ENCODE results near the gene TOP3A. TPM values are rescaled to one million over a fixed set of nuclear protein-coding genes. Genes with fewer than 3 reads are reported as not detected.

Gene TOP3A
- polyA plus RNA-seq, 1 donor (not counting 4 experiments of a cell fraction or from before 2014, with no cell fraction given) = 11.6 TPM

GRCh38 chr17:18270046-18270931 lies 44.5 kb downstream of the TOP3A start:
- Histone ChIP-seq H3K9me1 (ENCODE audit: control insufficient read depth, extremely low read depth, insufficient read depth, low read length) (no peaks in the 10 kb centered on the region), H3K79me2 (ENCODE audit: control insufficient read depth, insufficient read depth, low read length) (no peaks in the 10 kb centered on the region), H2AFZ (ENCODE audit: control insufficient read depth, low read length) (no peak overlapping the region), H4K20me1 (ENCODE audit: control insufficient read depth, extremely low read depth, insufficient read depth, low read length) (no peaks in the 10 kb centered on the region), H3K27me3 (ENCODE audit: control insufficient read depth, extremely low read depth, insufficient read depth, low read length) (no peaks in the 10 kb centered on the region), H3K4me3 (ENCODE audit: control insufficient read depth in 2 of 3, extremely low read depth in 1 of 3, insufficient read depth in 2 of 3, low read depth in 1 of 3, low read length in 3 of 3) (no peak overlapping the region), H3K9ac (ENCODE audit: control insufficient read depth, extremely low read depth, insufficient read depth, low read length) (no peak overlapping the region), H3K9me3 (ENCODE audit: control insufficient read depth, low read depth, low read length) (no peaks in the 10 kb centered on the region), H3K36me3 (ENCODE audit: control insufficient read depth in 2 of 2, extremely low read depth in 1 of 2, insufficient read depth in 2 of 2, low read length in 2 of 2) (peaks cover 10% of the 10 kb centered on the region in 2 experiments), H3K27ac (ENCODE audit: control insufficient read depth, insufficient read depth, low read length) (no peak overlapping the region), H3K4me2 (ENCODE audit: control insufficient read depth, extremely low read depth, insufficient read depth, low read depth, low read length) (no peak overlapping the region), H3K4me1 (ENCODE audit: control insufficient read depth, extremely low read depth, insufficient read depth, low read length) (peaks cover 11% of the 10 kb centered on the region)
- TF ChIP-seq EZH2 (IDR thresholded peaks at IDR 0.05; ENCODE audit: low read length) = no peak
- dilution Hi-C loops (cut with MboI; ENCODE audit: extremely low pct_ligation_motif_present, low sequenced_read_pairs) = no loop called here
- DNase-seq (ENCODE audit: low read depth, low spot score) (no peak), FAIRE-seq (no peak)

GRCh38 chr17:18267927-18268711 lies 46.7 kb downstream of the TOP3A start:
- Histone ChIP-seq H3K4me1 (ENCODE audit: control insufficient read depth, extremely low read depth, insufficient read depth, low read length) (peaks cover 11% of the 10 kb centered on the region), H4K20me1 (ENCODE audit: control insufficient read depth, extremely low read depth, insufficient read depth, low read length) (no peaks in the 10 kb centered on the region), H3K9me3 (ENCODE audit: control insufficient read depth, low read depth, low read length) (no peaks in the 10 kb centered on the region), H3K36me3 (ENCODE audit: control insufficient read depth in 2 of 2, extremely low read depth in 1 of 2, insufficient read depth in 2 of 2, low read length in 2 of 2) (peaks cover 9 to 14% of the 10 kb centered on the region in 2 experiments), H3K9me1 (ENCODE audit: control insufficient read depth, extremely low read depth, insufficient read depth, low read length) (no peaks in the 10 kb centered on the region), H3K27me3 (ENCODE audit: control insufficient read depth, extremely low read depth, insufficient read depth, low read length) (no peaks in the 10 kb centered on the region), H3K79me2 (ENCODE audit: control insufficient read depth, insufficient read depth, low read length) (no peaks in the 10 kb centered on the region), H2AFZ (ENCODE audit: control insufficient read depth, low read length) (no peak overlapping the region), H3K27ac (ENCODE audit: control insufficient read depth, insufficient read depth, low read length) (no peak overlapping the region), H3K9ac (ENCODE audit: control insufficient read depth, extremely low read depth, insufficient read depth, low read length) (no peak overlapping the region), H3K4me2 (ENCODE audit: control insufficient read depth, extremely low read depth, insufficient read depth, low read depth, low read length) (no peak overlapping the region), H3K4me3 (ENCODE audit: control insufficient read depth in 2 of 3, extremely low read depth in 1 of 3, insufficient read depth in 2 of 3, low read depth in 1 of 3, low read length in 3 of 3) (no peak overlapping the region)
- DNase-seq (ENCODE audit: low read depth, low spot score) = no peak
- peak; percentile 9 for FAIRE-seq
- TF ChIP-seq EZH2 (IDR thresholded peaks at IDR 0.05; ENCODE audit: low read length) (no peak), CTCF (optimal IDR thresholded peaks at IDR 0.05 in 1 of 3, IDR thresholded peaks at IDR 0.05 in 1 of 3, conservative IDR thresholded peaks at IDR 0.05 in 1 of 3; ENCODE audit: extremely low read depth in 1 of 3, insufficient read depth in 2 of 3, low read length in 3 of 3) (no peak)
- dilution Hi-C loops (cut with MboI; ENCODE audit: extremely low pct_ligation_motif_present, low sequenced_read_pairs) = no loop called here

Measured in keratinocyte (primary cell).